Panc1 (cell line): ENCODE measurements around the gene MAST4.

ENCODE experiments used
- POLR2AphosphoS5 ChIP-seq: IDR thresholded peaks from 2 replicates; pipeline ENCODE4 v1.6.1; 2012; ENCODE audit warnings: mild to moderate bottlenecking, low read depth, low read length, moderate library complexity
- TF ChIP-seq, protein P1 (sequence below): fragments of 450-650 bp; IDR thresholded peaks from 2 replicates; pipeline ENCODE4 v1.5.1; 2017; ENCODE audit warnings: mild to moderate bottlenecking

DNA sequence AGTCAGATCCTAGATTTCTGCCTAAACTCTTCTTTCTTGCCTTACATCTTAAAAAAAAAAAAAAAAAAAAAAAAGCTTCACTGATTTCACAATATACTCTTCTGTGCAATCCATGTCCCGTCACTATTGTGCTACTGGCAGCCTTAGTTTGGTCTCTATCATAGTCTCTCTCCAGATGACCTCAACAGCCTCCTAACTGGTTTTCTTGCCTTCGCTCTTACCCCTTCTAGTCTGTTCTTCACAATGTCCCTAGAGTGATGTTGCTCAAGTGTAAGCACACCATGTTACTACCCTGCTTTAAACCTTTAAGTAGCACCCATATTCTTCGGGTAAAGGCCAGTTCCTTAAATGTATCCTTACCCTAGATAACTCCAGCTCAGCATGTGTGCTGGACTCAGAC lies 574.6 kb downstream of the MAST4 start:
- TF ChIP-seq, protein P1, sequence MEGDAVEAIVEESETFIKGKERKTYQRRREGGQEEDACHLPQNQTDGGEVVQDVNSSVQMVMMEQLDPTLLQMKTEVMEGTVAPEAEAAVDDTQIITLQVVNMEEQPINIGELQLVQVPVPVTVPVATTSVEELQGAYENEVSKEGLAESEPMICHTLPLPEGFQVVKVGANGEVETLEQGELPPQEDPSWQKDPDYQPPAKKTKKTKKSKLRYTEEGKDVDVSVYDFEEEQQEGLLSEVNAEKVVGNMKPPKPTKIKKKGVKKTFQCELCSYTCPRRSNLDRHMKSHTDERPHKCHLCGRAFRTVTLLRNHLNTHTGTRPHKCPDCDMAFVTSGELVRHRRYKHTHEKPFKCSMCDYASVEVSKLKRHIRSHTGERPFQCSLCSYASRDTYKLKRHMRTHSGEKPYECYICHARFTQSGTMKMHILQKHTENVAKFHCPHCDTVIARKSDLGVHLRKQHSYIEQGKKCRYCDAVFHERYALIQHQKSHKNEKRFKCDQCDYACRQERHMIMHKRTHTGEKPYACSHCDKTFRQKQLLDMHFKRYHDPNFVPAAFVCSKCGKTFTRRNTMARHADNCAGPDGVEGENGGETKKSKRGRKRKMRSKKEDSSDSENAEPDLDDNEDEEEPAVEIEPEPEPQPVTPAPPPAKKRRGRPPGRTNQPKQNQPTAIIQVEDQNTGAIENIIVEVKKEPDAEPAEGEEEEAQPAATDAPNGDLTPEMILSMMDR = no peak
- no peak for TF ChIP-seq POLR2AphosphoS5
